Mucosa of stomach (tissue), 1 donor: ENCODE measurements around the gene PCDH12.

Experiments used
- H3K27me3 ChIP-seq: one replicate; pipeline ENCODE4 v1.7.0; 2013; ENCODE audit warnings: mild to moderate bottlenecking, low read length; ENCODE audit not compliant: control insufficient read depth, insufficient read depth
- H3K36me3 ChIP-seq: one replicate; pipeline ENCODE4 v1.7.0; 2013; ENCODE audit warnings: low read length; ENCODE audit not compliant: control insufficient read depth, insufficient read depth
- H3K4me1 ChIP-seq: one replicate; pipeline ENCODE4 v1.7.0; 2013; ENCODE audit warnings: mild to moderate bottlenecking, low read length; ENCODE audit not compliant: control insufficient read depth, insufficient read depth
- H3K4me3 ChIP-seq: one replicate; pipeline ENCODE4 v1.7.0; 2013; ENCODE audit warnings: low read length
- H3K9ac ChIP-seq: one replicate; pipeline ENCODE4 v1.7.0; 2013; ENCODE audit warnings: mild to moderate bottlenecking, low read length, moderate library complexity
- H3K9me3 ChIP-seq: one replicate; pipeline ENCODE4 v1.7.0; 2013; ENCODE audit warnings: mild to moderate bottlenecking, low read length, moderate library complexity; ENCODE audit not compliant: control insufficient read depth
- donor health status: Pancreatic carcinoma.

The PCDH12 gene

GRCh38 chr5:141958113-141958512 lies at the start of gene PCDH12:
Gene PCDH12, minus strand, starts transcription at chr5:141958202. Its CDS starts 351 bp downstream, at chr5:141957851.
- H3K4me1 ChIP-seq = peaks cover 15% of the 10 kb centered on the region
- H3K9me3 ChIP-seq = no peaks in the 10 kb centered on the region
- no peak within 1 kb of the TSS for H3K9ac ChIP-seq
- no peaks in the 10 kb centered on the region for H3K27me3 ChIP-seq
- no peak within 1 kb of the TSS for H3K4me3 ChIP-seq
- no peaks in the 10 kb centered on the region for H3K36me3 ChIP-seq

- no peaks in the 10 kb centered on the region for H3K9me3 ChIP-seq
- no peak overlapping the region for H3K4me3 ChIP-seq
- no peaks in the 10 kb centered on the region for H3K27me3 ChIP-seq
- peaks cover 5% of the 10 kb centered on the region for H3K4me1 ChIP-seq
- H3K9ac ChIP-seq = no peak overlapping the region
- H3K36me3 ChIP-seq = peaks cover 6% of the 10 kb centered on the region
These were observed 49.2 kb upstream of the PCDH12 start for GRCh38 chr5:142007237-142007544.

- no peak overlapping the region for H3K4me3 ChIP-seq
- no peaks in the 10 kb centered on the region for H3K9me3 ChIP-seq
- H3K9ac ChIP-seq = no peak overlapping the region
- no peaks in the 10 kb centered on the region for H3K4me1 ChIP-seq
- peaks cover 9% of the 10 kb centered on the region for H3K36me3 ChIP-seq
- no peaks in the 10 kb centered on the region for H3K27me3 ChIP-seq
These were observed 48.6 kb upstream of the PCDH12 start for GRCh38 chr5:142006363-142007236.

- Histone ChIP-seq H3K9me3 (no peaks in the 10 kb centered on the region), H3K4me1 (no peaks in the 10 kb centered on the region), H3K9ac (no peak overlapping the region), H3K36me3 (peaks cover 11% of the 10 kb centered on the region), H3K4me3 (no peak overlapping the region), H3K27me3 (no peaks in the 10 kb centered on the region)
These were observed 45.3 kb upstream of the PCDH12 start for GRCh38 chr5:142003266-142003800.

- no peaks in the 10 kb centered on the region for H3K9me3 ChIP-seq
- H3K36me3 ChIP-seq = peaks cover 11% of the 10 kb centered on the region
- no peaks in the 10 kb centered on the region for H3K27me3 ChIP-seq
- H3K9ac ChIP-seq = no peak overlapping the region
- H3K4me1 ChIP-seq = no peaks in the 10 kb centered on the region
- no peak overlapping the region for H3K4me3 ChIP-seq
These were observed 42.9 kb upstream of the PCDH12 start for GRCh38 chr5:142000704-142001484.

- peaks cover 11% of the 10 kb centered on the region for H3K36me3 ChIP-seq
These were observed 42.2 kb upstream of the PCDH12 start for GRCh38 chr5:142000173-142000572.

GRCh38 chr5:141997358-141997960 lies 39.5 kb upstream of the PCDH12 start:
- Histone ChIP-seq H3K27me3 (no peaks in the 10 kb centered on the region), H3K4me3 (no peak overlapping the region), H3K9ac (no peak overlapping the region), H3K36me3 (peaks cover 5% of the 10 kb centered on the region), H3K9me3 (no peaks in the 10 kb centered on the region), H3K4me1 (no peaks in the 10 kb centered on the region)

More at GRCh38 chr5:142000173-142000572, 42.2 kb upstream of the PCDH12 start:
- Histone ChIP-seq H3K4me3 (no peak overlapping the region), H3K27me3 (no peaks in the 10 kb centered on the region), H3K9me3 (no peaks in the 10 kb centered on the region), H3K4me1 (no peaks in the 10 kb centered on the region), H3K9ac (no peak overlapping the region)

GRCh38 chr5:141995656-141996055 lies 37.7 kb upstream of the PCDH12 start:
- no peaks in the 10 kb centered on the region for H3K9me3 ChIP-seq
- no peaks in the 10 kb centered on the region for H3K4me1 ChIP-seq
- H3K4me3 ChIP-seq = no peak overlapping the region
- H3K36me3 ChIP-seq = no peaks in the 10 kb centered on the region
- H3K27me3 ChIP-seq = no peaks in the 10 kb centered on the region
- no peak overlapping the region for H3K9ac ChIP-seq

GRCh38 chr5:141994511-141995136 lies 36.6 kb upstream of the PCDH12 start:
- no peak overlapping the region for H3K4me3 ChIP-seq
- H3K36me3 ChIP-seq = no peaks in the 10 kb centered on the region
- H3K4me1 ChIP-seq = no peaks in the 10 kb centered on the region
- H3K9me3 ChIP-seq = no peaks in the 10 kb centered on the region
- no peaks in the 10 kb centered on the region for H3K27me3 ChIP-seq
- no peak overlapping the region for H3K9ac ChIP-seq

GRCh38 chr5:141992349-141992963 lies 34.5 kb upstream of the PCDH12 start:
- Histone ChIP-seq H3K4me3 (no peak overlapping the region), H3K4me1 (no peaks in the 10 kb centered on the region), H3K9ac (no peak overlapping the region), H3K27me3 (no peaks in the 10 kb centered on the region), H3K9me3 (no peaks in the 10 kb centered on the region), H3K36me3 (no peaks in the 10 kb centered on the region)

- no peaks in the 10 kb centered on the region for H3K4me1 ChIP-seq
- H3K9ac ChIP-seq = no peak overlapping the region
- peaks cover 3% of the 10 kb centered on the region for H3K36me3 ChIP-seq
- no peak overlapping the region for H3K4me3 ChIP-seq
- H3K9me3 ChIP-seq = no peaks in the 10 kb centered on the region
- no peaks in the 10 kb centered on the region for H3K27me3 ChIP-seq
These were observed 31.7 kb upstream of the PCDH12 start for GRCh38 chr5:141989720-141990119.
